ENCODE measurements around the gene SPATA32.
"Not testable (repeated sequence)": the region's sequence is repeated elsewhere in the genome, so short reads cannot be mapped to it uniquely, and the experiment has no call there.

The SPATA32 gene

GRCh38 chr17:45258981-45259380 lies 2.9 kb downstream of the SPATA32 start:
- Histone ChIP-seq H2AFZ (ENCODE audit: low read depth, low read length) (no peak overlapping the region), H3K27me3 (ENCODE audit: insufficient read depth, low read length) (no peaks in the 10 kb centered on the region), H3K4me1 (ENCODE audit: insufficient read depth, low read length) (peaks cover 7% of the 10 kb centered on the region), H3K36me3 (ENCODE audit: insufficient read depth, low read length) (peaks cover 5% of the 10 kb centered on the region), H3K4me3 (ENCODE audit: low read length) (no peak overlapping the region), H3K9me3 (ENCODE audit: low read length) (no peaks in the 10 kb centered on the region)

DNA sequence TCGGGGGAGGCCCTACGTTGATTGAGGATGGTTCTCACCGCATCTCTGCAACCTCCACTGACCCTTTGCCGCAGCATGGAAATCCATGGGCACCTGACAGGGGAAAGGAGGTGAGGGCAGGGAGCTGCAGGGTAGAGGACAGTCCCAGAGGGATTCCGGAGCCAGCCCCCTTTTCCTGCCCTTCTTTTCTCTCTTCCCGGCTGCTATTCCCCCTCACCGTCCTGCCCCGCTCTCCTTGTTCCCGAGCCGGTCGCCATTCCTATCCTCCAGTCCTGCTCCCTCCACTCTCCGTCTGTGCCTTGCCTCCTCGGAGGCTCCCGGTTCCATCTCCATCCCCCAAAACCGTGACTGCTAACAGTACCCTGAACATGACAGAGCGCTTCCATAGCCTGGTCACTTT lies 4.8 kb downstream of the SPATA32 start:
- Histone ChIP-seq H3K36me3 (ENCODE audit: insufficient read depth, low read length) (no peaks in the 10 kb centered on the region), H2AFZ (ENCODE audit: low read depth, low read length) (no peak overlapping the region), H3K9me3 (ENCODE audit: low read length) (no peaks in the 10 kb centered on the region), H3K27me3 (ENCODE audit: insufficient read depth, low read length) (no peaks in the 10 kb centered on the region), H3K4me1 (ENCODE audit: insufficient read depth, low read length) (peaks cover 7% of the 10 kb centered on the region), H3K4me3 (ENCODE audit: low read length) (no peak overlapping the region)

- no peaks in the 10 kb centered on the region for H3K36me3 ChIP-seq (ENCODE audit: insufficient read depth, low read length)
- H3K9me3 ChIP-seq (ENCODE audit: low read length) = no peaks in the 10 kb centered on the region
- H2AFZ ChIP-seq (ENCODE audit: low read depth, low read length) = no peak overlapping the region
- H3K4me1 ChIP-seq (ENCODE audit: insufficient read depth, low read length) = peaks cover 7% of the 10 kb centered on the region
- H3K27me3 ChIP-seq (ENCODE audit: insufficient read depth, low read length) = no peaks in the 10 kb centered on the region
- no peak overlapping the region for H3K4me3 ChIP-seq (ENCODE audit: low read length)
Observed at GRCh38 chr17:45256114-45256966, 5.6 kb downstream of the SPATA32 start.

DNA sequence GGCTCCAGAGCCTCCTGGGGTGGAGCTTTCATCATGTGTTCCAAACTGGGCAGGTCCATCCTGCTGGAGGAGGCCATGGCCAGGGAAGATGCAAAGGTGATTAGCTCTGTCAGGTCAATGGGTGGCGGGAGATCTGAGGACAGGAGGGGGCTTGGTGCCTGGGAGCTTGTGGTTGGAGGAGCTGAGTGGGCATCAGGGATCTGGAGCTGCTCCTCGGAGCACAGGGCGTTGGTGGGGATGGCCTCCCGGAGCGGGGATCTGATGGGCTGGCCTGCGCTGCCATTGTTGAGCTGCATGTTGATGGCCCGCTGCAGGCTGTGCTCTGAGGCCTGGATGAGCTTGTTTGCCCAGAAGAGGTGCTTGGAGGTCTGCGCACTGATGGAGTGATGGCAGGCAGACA lies 6.5 kb downstream of the SPATA32 start:
- no peaks in the 10 kb centered on the region for H3K27me3 ChIP-seq (ENCODE audit: insufficient read depth, low read length)
- peaks cover 4% of the 10 kb centered on the region for H3K9me3 ChIP-seq (ENCODE audit: low read length)
- no peak overlapping the region for H2AFZ ChIP-seq (ENCODE audit: low read depth, low read length)
- no peaks in the 10 kb centered on the region for H3K36me3 ChIP-seq (ENCODE audit: insufficient read depth, low read length)
- H3K4me3 ChIP-seq (ENCODE audit: low read length) = no peak overlapping the region
- peaks cover 7% of the 10 kb centered on the region for H3K4me1 ChIP-seq (ENCODE audit: insufficient read depth, low read length)

- Histone ChIP-seq H3K36me3 (ENCODE audit: insufficient read depth, low read length) (no peaks in the 10 kb centered on the region), H3K4me1 (ENCODE audit: insufficient read depth, low read length) (peaks cover 7% of the 10 kb centered on the region), H3K4me3 (ENCODE audit: low read length) (no peak overlapping the region), H2AFZ (ENCODE audit: low read depth, low read length) (no peak overlapping the region), H3K9me3 (ENCODE audit: low read length) (peaks cover 5% of the 10 kb centered on the region), H3K27me3 (ENCODE audit: insufficient read depth, low read length) (no peaks in the 10 kb centered on the region)
Observed at GRCh38 chr17:45253879-45254278, 8.0 kb downstream of the SPATA32 start.

- H3K27me3 ChIP-seq (ENCODE audit: insufficient read depth, low read length); H3K36me3 ChIP-seq (ENCODE audit: insufficient read depth, low read length); H3K4me1 ChIP-seq (ENCODE audit: insufficient read depth, low read length); H2AFZ ChIP-seq (ENCODE audit: low read depth, low read length); H3K9me3 ChIP-seq (ENCODE audit: low read length); H3K4me3 ChIP-seq (ENCODE audit: low read length): not testable (repeated sequence)
Observed at GRCh38 chr17:45253237-45253636, 8.7 kb downstream of the SPATA32 start.

GRCh38 chr17:45251931-45252330 lies 10.0 kb downstream of the SPATA32 start:
- H2AFZ ChIP-seq (ENCODE audit: low read depth, low read length) = no peak overlapping the region
- no peaks in the 10 kb centered on the region for H3K36me3 ChIP-seq (ENCODE audit: insufficient read depth, low read length)
- H3K9me3 ChIP-seq (ENCODE audit: low read length) = peaks cover 5% of the 10 kb centered on the region
- peaks cover 3% of the 10 kb centered on the region for H3K27me3 ChIP-seq (ENCODE audit: insufficient read depth, low read length)
- H3K4me3 ChIP-seq (ENCODE audit: low read length) = no peak overlapping the region
- peaks cover 9% of the 10 kb centered on the region for H3K4me1 ChIP-seq (ENCODE audit: insufficient read depth, low read length)

GRCh38 chr17:45248132-45248957 lies 13.5 kb downstream of the SPATA32 start:
- Histone ChIP-seq H3K36me3 (ENCODE audit: insufficient read depth, low read length) (no peaks in the 10 kb centered on the region), H3K9me3 (ENCODE audit: low read length) (peaks cover 5% of the 10 kb centered on the region), H3K4me1 (ENCODE audit: insufficient read depth, low read length) (peaks cover 9% of the 10 kb centered on the region), H3K4me3 (ENCODE audit: low read length) (peak overlapping the region; percentile 56), H3K27me3 (ENCODE audit: insufficient read depth, low read length) (peaks cover 12% of the 10 kb centered on the region), H2AFZ (ENCODE audit: low read depth, low read length) (peak overlapping the region; percentile 97)

GRCh38 chr17:45247429-45248131 lies 14.3 kb downstream of the SPATA32 start:
- no peaks in the 10 kb centered on the region for H3K36me3 ChIP-seq (ENCODE audit: insufficient read depth, low read length)
- peaks cover 5% of the 10 kb centered on the region for H3K9me3 ChIP-seq (ENCODE audit: low read length)
- H2AFZ ChIP-seq (ENCODE audit: low read depth, low read length) = peak overlapping the region; percentile 97
- peak overlapping the region; percentile 56 for H3K4me3 ChIP-seq (ENCODE audit: low read length)
- H3K27me3 ChIP-seq (ENCODE audit: insufficient read depth, low read length) = peaks cover 19% of the 10 kb centered on the region
- H3K4me1 ChIP-seq (ENCODE audit: insufficient read depth, low read length) = peaks cover 9% of the 10 kb centered on the region

- H3K4me1 ChIP-seq (ENCODE audit: insufficient read depth, low read length) = peaks cover 9% of the 10 kb centered on the region
Observed at GRCh38 chr17:45246861-45247428, 14.9 kb downstream of the SPATA32 start.

DNA sequence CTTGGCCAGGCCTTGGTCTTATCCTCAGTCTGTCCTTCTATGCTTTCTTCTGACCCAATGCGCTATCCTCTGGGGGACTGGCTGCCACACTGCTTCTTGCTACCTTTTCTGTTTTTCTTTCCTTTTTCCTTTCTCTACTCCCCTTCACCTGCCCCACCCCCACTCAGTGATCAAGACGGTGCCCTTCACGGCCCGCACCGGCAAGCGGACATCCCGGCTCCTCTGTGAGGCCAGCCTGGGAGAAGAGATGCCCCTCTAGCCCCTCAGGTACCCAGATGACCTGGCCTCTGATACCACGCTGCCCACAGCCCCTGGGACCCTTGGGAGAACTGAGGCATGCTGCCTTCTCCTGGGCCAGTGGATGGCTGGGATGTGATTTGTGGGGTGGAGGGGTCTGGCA lies 15.6 kb downstream of the SPATA32 start:
- H3K27me3 ChIP-seq (ENCODE audit: insufficient read depth, low read length) = peaks cover 29% of the 10 kb centered on the region
- H3K4me3 ChIP-seq (ENCODE audit: low read length) = peak overlapping the region; percentile 56
- H3K9me3 ChIP-seq (ENCODE audit: low read length) = peaks cover 5% of the 10 kb centered on the region
- peaks cover 12% of the 10 kb centered on the region for H3K4me1 ChIP-seq (ENCODE audit: insufficient read depth, low read length)
- peak overlapping the region; percentile 97 for H2AFZ ChIP-seq (ENCODE audit: low read depth, low read length)
- no peaks in the 10 kb centered on the region for H3K36me3 ChIP-seq (ENCODE audit: insufficient read depth, low read length)

More at GRCh38 chr17:45246861-45247428, 14.9 kb downstream of the SPATA32 start:
- H3K4me3 ChIP-seq (ENCODE audit: low read length) = peak overlapping the region; percentile 56
- H3K9me3 ChIP-seq (ENCODE audit: low read length) = peaks cover 5% of the 10 kb centered on the region
- H2AFZ ChIP-seq (ENCODE audit: low read depth, low read length) = peak overlapping the region; percentile 97
- peaks cover 26% of the 10 kb centered on the region for H3K27me3 ChIP-seq (ENCODE audit: insufficient read depth, low read length)
- H3K36me3 ChIP-seq (ENCODE audit: insufficient read depth, low read length) = no peaks in the 10 kb centered on the region

DNA sequence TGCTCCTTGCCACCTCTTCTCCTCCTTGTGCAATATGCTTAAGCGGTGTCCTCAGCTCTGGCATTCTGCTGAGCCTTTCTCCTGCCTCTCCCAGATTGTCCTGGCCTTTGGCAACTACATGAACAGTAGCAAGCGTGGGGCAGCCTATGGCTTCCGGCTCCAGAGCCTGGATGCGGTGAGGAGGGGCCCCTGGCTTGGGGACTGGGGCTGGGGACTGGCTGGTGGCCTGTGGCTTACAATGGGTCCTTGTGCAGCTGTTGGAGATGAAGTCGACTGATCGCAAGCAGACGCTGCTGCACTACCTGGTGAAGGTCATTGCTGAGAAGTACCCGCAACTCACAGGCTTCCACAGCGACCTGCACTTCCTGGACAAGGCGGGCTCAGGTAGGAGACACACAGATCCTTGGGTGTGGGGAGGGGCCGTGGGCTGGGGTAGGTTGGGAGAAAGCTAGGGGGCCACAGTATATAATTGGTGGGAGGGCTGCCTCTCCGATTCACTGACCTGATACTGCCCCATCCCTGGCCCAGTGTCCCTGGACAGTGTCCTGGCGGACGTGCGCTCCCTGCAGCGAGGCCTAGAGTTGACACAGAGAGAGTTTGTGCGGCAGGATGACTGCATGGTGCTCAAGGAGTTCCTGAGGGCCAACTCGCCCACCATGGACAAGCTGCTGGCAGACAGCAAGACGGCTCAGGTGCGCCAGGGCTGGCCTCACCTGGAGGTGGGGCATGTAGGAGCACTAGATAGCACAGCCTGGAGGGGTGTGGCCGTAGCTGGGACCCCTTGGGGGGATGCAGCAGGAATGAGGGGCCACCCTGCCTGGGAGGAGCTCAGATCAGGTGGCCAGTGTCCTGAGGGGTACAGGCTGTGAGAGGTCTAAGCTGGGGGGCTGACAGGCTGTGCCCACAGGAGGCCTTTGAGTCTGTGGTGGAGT lies 16.9 kb downstream of the SPATA32 start:
- no peak overlapping the region for H3K4me3 ChIP-seq (ENCODE audit: low read length)
- no peaks in the 10 kb centered on the region for H3K9me3 ChIP-seq (ENCODE audit: low read length)
- H3K36me3 ChIP-seq (ENCODE audit: insufficient read depth, low read length) = no peaks in the 10 kb centered on the region
- H2AFZ ChIP-seq (ENCODE audit: low read depth, low read length) = no peak overlapping the region
- H3K4me1 ChIP-seq (ENCODE audit: insufficient read depth, low read length) = peaks cover 16% of the 10 kb centered on the region
- H3K27me3 ChIP-seq (ENCODE audit: insufficient read depth, low read length) = peaks cover 42% of the 10 kb centered on the region
